GM19193 (cell line): ENCODE results near the gene PRPF40A.
A peak's percentile ranks its signal among the peaks of the same experiment; 100 is the strongest.

Experiments used
- POLR2A ChIP-seq: IDR thresholded peaks from 4 replicates; pipeline ENCODE4 v1.6.1; 2011; ENCODE audit not compliant: insufficient read depth, insufficient read length; ENCODE audit errors: extremely low read depth

The PRPF40A gene

GRCh38 chr2:152718909-152719645, 1.8 kb upstream of the PRPF40A start:
- TF ChIP-seq POLR2A = no peak

DNA sequence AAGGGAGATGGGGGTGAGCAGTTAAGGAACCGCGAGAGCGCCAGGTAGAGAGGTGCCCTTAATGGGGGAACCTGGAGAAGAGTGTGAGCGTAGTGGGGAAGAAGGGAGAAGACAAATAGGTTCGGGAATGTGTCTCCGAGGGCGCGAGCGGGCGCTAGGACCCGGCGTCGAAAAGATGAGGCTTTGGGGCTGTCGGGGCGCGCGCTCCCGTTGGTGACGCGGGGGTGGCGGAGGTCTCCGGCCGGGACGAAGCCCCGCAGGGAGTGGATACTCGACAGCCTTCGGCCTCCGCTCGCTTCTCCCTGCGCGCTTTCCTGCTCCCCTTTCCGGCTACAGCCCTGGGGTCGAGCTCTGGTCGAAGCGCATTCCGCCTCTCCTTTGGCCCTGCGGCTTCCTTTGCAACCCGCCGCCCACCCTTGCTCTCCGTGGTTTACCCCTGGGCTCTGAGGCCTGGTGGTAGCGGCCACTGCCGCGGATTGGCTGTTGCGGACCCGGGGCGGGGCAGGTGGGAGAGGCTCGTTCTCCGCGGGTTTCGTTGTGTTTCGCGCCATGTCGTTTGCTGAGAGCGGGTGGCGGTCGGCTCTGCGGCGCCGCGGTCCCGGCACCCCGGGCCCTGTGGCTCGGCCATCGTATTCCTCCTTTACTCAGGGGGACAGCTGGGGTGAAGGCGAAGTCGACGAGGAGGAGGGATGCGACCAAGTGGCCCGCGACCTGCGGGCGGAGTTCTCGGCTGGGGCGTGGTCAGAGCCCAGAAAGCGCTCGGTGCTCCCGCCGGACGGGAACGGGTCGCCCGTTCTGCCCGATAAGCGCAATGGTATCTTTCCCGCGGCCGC, 1.0 kb upstream of the PRPF40A start, which contains the start of gene ARL6IP6:
TSS of gene ARL6IP6 (plus strand) at position 545 of the 833 bp plus-strand sequence. CDS start at position 550, 5 bp downstream.
- TF ChIP-seq POLR2A = peak; percentile 91

DNA sequence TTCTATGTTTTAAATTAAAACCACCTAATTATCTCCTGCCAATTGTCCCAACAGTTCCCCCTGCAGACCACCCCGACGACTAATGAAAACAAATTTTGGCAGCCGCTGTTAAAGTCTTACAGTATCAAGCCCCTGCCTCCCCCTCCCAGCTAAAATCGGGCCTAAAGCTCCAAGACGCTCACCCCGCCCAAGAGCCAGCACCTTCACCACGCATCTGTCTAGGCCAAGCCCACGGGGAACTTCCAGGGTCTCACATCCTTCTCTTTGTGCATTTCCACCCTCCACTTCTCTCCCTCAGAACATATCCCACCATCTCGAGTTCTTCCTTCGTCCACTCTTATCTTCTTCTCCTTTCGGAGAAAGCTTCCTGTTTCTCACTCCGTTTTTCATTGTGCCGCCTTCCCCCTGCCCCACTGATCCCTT, 445 bp downstream of the PRPF40A start:
- TF ChIP-seq POLR2A = no peak

- TF ChIP-seq POLR2A = no peak
These were observed 1.3 kb downstream of the PRPF40A start for GRCh38 chr2:152715854-152716428.

- TF ChIP-seq POLR2A = no peak
These were observed 2.1 kb downstream of the PRPF40A start for GRCh38 chr2:152715112-152715511.

DNA sequence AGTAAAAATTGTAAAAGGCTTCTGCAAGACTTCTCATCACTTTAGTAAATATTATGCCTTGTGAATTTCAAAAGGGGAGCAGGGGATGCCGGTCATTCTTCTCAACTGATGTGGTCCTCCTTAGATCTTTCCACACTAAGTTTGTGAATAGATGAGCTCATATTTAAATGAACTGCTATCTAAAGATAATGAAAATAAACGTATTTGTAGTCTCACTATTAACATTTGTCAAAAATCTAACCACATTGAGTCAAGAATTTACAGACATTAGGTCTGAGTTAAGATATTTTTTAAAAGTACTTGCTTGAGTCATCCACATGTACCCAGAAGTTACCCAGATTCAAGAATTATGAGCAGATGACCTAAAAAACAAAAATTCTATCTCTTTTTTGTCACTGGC, 6.5 kb downstream of the PRPF40A start:
- TF ChIP-seq POLR2A = no peak

- no peak for TF ChIP-seq POLR2A
These were observed 8.5 kb downstream of the PRPF40A start for GRCh38 chr2:152708742-152709141.

DNA sequence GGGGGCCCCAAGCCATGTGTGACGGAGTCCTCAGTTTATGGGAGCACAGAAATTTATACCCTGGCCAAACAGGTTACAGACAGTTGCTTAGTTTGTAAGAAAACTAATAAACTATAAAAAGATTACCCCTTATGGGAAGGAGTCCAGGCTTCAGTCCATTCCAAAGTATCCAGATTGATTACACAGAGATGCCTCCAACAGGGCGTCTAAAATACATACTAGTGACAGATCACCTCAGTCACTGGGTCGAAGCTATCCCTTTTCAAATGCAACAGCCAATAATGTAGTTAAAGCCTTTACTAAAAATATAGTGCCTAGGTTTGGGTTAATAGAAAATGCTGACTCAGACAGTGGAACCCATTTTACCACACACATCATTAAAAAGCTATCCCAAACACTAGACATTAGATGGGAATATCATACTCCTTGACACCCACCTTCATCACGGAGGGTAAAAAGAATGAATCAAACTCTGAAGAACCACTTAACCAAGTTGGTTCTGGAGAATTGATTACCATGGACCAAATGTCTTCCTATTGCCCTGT, 10.7 kb downstream of the PRPF40A start:
- no peak for TF ChIP-seq POLR2A

DNA sequence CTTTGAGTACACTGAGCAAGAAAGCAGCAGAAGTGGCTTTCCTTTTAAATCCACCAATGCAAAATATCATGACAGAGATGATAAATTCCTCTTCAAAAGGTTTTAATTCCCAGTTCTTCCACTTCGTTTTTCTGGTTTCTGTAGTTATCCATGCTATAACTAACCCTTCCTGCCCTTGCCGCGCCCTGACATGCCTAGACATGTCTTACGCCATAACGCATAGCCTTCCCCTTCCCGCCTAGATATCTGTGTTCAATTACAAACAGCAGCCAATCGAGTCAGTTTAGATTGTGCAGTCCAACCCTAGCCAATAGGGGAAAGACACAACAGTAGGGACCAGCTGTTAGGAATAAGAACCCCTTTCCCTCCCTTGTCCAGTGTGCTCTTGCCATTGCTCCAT, 16.1 kb downstream of the PRPF40A start:
- TF ChIP-seq POLR2A = no peak

GRCh38 chr2:152696476-152696875, 20.8 kb downstream of the PRPF40A start:
- TF ChIP-seq POLR2A = no peak

DNA sequence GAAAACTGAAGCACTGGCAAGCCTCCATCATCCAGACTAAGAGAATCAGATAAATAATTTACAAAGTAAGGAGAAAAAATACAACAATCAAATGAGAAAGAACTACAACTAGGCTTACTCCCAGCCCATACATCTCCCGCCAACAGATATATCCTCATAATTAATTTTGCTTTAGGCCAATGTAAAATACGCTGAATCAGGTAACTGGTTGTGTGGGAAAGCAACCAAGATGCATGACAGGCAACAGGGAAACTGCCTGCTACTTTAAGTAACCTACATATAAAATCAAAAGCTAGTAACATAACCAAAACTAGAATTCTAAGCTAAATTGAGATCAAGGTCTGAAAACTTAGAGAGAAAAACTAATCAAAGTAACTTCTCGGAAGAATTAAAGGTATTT, 21.5 kb downstream of the PRPF40A start:
- TF ChIP-seq POLR2A = no peak

- TF ChIP-seq POLR2A = no peak
These were observed 23.1 kb downstream of the PRPF40A start for GRCh38 chr2:152694161-152694661.

DNA sequence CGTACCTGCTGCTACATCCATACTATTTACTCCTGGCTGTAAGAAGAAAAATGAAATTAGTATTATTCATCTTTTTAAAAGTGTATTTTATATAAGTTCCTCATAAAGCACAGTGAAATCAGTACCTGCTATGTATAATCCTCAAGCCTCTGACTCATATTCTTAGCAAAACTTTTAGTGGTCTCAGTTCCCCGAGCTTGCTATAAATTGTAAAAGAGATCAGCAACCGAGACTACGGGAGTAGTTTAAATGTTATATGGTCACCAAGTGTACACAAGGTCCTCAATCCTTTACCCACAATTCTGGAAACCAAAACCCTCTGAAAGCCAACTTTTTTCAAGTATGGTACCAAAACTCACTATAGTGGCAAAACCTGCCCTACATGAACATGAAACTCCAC, 24.2 kb downstream of the PRPF40A start:
- no peak for TF ChIP-seq POLR2A

- TF ChIP-seq POLR2A = no peak
These were observed 30.9 kb downstream of the PRPF40A start for GRCh38 chr2:152686321-152686720.

- TF ChIP-seq POLR2A = no peak
These were observed 33.9 kb downstream of the PRPF40A start for GRCh38 chr2:152683400-152683799.
